Fibroblast of skin of scalp (primary cell): ENCODE data around the gene PLEKHG4B.

ENCODE experiments used
- DNase-seq: peaks from one replicate; pipeline ENCODE4 v3.0.0-alpha.2; 2013

Gene PLEKHG4B

GRCh38 chr5:170971-171800, 79.2 kb downstream of the PLEKHG4B start:
- DNase-seq = no peak

GRCh38 chr5:171801-172331, 79.9 kb downstream of the PLEKHG4B start:
- no peak for DNase-seq

GRCh38 chr5:172421-172820, 80.5 kb downstream of the PLEKHG4B start:
- DNase-seq = no peak

GRCh38 chr5:172841-173251, 80.9 kb downstream of the PLEKHG4B start:
- no peak for DNase-seq

- DNase-seq = no peak
Measured at GRCh38 chr5:173392-174290, 81.7 kb downstream of the PLEKHG4B start.

GRCh38 chr5:174291-174600, 82.3 kb downstream of the PLEKHG4B start:
- no peak for DNase-seq

- no peak for DNase-seq
Measured at GRCh38 chr5:174876-175465, 83.0 kb downstream of the PLEKHG4B start.

GRCh38 chr5:176296-176823, 84.4 kb downstream of the PLEKHG4B start:
- DNase-seq = no peak

- DNase-seq = no peak
Measured at GRCh38 chr5:178110-178509, 86.1 kb downstream of the PLEKHG4B start.

- no peak for DNase-seq
Measured at GRCh38 chr5:179401-179800, 87.4 kb downstream of the PLEKHG4B start.

GRCh38 chr5:180286-180918, 88.4 kb downstream of the PLEKHG4B start:
- DNase-seq = no peak

GRCh38 chr5:181160-181559, 89.2 kb downstream of the PLEKHG4B start:
- DNase-seq = no peak

- DNase-seq = no peak
Measured at GRCh38 chr5:181566-181965, 89.6 kb downstream of the PLEKHG4B start.

- no peak for DNase-seq
Measured at GRCh38 chr5:182126-182525, 90.2 kb downstream of the PLEKHG4B start.

GRCh38 chr5:184471-184870, 92.5 kb downstream of the PLEKHG4B start:
- DNase-seq = peak; percentile 27

GRCh38 chr5:185095-186070, 93.4 kb downstream of the PLEKHG4B start:
- DNase-seq = no peak

GRCh38 chr5:186091-187041, 94.4 kb downstream of the PLEKHG4B start:
- no peak for DNase-seq

- no peak for DNase-seq
Measured at GRCh38 chr5:187042-187431, 95.1 kb downstream of the PLEKHG4B start.

GRCh38 chr5:187617-188451, 95.9 kb downstream of the PLEKHG4B start:
- no peak for DNase-seq
